ENCODE data around the gene LRRC23.

Gene LRRC23

GRCh38 chr12:6945613-6946012, 41.0 kb downstream of the LRRC23 start:
- no peaks in the 10 kb centered on the region for H3K36me3 ChIP-seq (ENCODE audit: insufficient read depth, low read length)
- H2AFZ ChIP-seq (ENCODE audit: low read length) = no peak overlapping the region
- H3K27ac ChIP-seq (ENCODE audit: low read depth, low read length, poor library complexity, severe bottlenecking) = peak overlapping the region; percentile 91
- no peaks in the 10 kb centered on the region for H3K27me3 ChIP-seq (ENCODE audit: insufficient read depth, low read length)
- no peaks in the 10 kb centered on the region for H3K79me2 ChIP-seq (ENCODE audit: insufficient read depth, low read length)
- H4K20me1 ChIP-seq (ENCODE audit: insufficient read depth, low read length) = no peaks in the 10 kb centered on the region
- H3K4me1 ChIP-seq (ENCODE audit: insufficient read depth, low read length, severe bottlenecking) = peaks cover 41% of the 10 kb centered on the region
- H3K4me2 ChIP-seq (ENCODE audit: low read length) = peak overlapping the region; percentile 91
- H3K9me2 ChIP-seq (ENCODE audit: low read depth, low read length) = no peaks in the 10 kb centered on the region
- TF ChIP-seq EZH2 (IDR thresholded peaks at IDR 0.05; ENCODE audit: borderline replicate concordance, low read length) = no peak
- TF ChIP-seq, protein P1, sequence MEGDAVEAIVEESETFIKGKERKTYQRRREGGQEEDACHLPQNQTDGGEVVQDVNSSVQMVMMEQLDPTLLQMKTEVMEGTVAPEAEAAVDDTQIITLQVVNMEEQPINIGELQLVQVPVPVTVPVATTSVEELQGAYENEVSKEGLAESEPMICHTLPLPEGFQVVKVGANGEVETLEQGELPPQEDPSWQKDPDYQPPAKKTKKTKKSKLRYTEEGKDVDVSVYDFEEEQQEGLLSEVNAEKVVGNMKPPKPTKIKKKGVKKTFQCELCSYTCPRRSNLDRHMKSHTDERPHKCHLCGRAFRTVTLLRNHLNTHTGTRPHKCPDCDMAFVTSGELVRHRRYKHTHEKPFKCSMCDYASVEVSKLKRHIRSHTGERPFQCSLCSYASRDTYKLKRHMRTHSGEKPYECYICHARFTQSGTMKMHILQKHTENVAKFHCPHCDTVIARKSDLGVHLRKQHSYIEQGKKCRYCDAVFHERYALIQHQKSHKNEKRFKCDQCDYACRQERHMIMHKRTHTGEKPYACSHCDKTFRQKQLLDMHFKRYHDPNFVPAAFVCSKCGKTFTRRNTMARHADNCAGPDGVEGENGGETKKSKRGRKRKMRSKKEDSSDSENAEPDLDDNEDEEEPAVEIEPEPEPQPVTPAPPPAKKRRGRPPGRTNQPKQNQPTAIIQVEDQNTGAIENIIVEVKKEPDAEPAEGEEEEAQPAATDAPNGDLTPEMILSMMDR (IDR thresholded peaks at IDR 0.05; ENCODE audit: low read length) = no peak
- no peaks in the 10 kb centered on the region for H3F3A ChIP-seq (ENCODE audit: insufficient read depth, low read length)
- H3K9ac ChIP-seq (ENCODE audit: low read length) = peak overlapping the region; percentile 45
- H3K4me3 ChIP-seq (ENCODE audit: low read depth, low read length, poor library complexity, severe bottlenecking) = peak overlapping the region; percentile 71
- H3K9me3 ChIP-seq (ENCODE audit: low read length) = no peaks in the 10 kb centered on the region

DNA sequence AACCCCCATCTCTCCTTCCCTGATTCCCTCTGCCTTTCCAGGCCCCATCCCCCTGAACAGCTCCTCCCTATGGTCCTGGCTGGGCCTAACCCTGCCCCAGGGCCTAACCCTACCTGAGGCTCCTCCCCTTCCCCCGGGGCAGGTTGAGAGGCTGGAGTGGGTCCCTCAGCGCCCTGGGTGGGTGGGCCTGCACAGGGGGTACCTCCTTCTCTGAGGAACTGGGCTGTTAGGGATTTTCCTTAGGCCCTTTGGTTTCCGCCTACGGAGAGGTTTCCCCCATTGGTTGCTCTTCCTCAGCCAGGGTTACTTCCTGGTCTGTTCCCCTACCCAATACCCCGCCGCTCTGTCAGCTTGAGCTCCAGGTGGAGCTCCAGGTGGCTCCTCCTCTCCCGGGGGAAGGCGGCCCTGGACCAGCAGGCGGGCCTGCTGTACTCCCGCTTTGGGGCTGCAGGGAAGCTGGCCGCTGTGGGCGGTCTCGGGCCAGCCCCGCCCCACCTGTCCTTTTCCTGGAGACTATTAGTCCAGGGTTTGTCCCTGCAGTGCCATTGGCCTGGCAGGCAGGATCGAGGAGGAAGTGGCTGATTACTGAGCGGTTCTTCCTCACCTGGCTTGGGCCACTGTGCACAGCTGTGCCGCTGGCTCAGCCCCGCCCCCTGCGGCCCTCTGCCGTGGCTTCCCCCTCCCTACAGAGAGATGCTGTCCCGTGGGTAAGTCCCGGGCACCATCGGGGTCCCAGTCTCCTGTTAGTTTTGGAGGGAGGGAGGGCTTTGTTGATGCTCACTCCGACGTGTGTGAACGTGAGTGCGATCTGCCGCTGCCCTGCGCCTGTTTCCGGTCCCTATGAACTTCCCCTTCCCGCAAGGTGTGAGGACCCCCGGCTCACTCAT, 41.7 kb downstream of the LRRC23 start:
- H3K4me3 ChIP-seq (ENCODE audit: low read depth, low read length, poor library complexity, severe bottlenecking) = peak overlapping the region; percentile 71
- H3K27me3 ChIP-seq (ENCODE audit: insufficient read depth, low read length) = no peaks in the 10 kb centered on the region
- H3K9me2 ChIP-seq (ENCODE audit: low read depth, low read length) = no peaks in the 10 kb centered on the region
- peaks cover 47% of the 10 kb centered on the region for H3K4me1 ChIP-seq (ENCODE audit: insufficient read depth, low read length, severe bottlenecking)
- no peak overlapping the region for H2AFZ ChIP-seq (ENCODE audit: low read length)
- H3K27ac ChIP-seq (ENCODE audit: low read depth, low read length, poor library complexity, severe bottlenecking) = peak overlapping the region; percentile 91
- H3K36me3 ChIP-seq (ENCODE audit: insufficient read depth, low read length) = no peaks in the 10 kb centered on the region
- no peaks in the 10 kb centered on the region for H3F3A ChIP-seq (ENCODE audit: insufficient read depth, low read length)
- TF ChIP-seq EZH2 (IDR thresholded peaks at IDR 0.05; ENCODE audit: borderline replicate concordance, low read length) = no peak
- TF ChIP-seq, protein P1 (IDR thresholded peaks at IDR 0.05; ENCODE audit: low read length) = no peak
- no peaks in the 10 kb centered on the region for H3K9me3 ChIP-seq (ENCODE audit: low read length)
- no peaks in the 10 kb centered on the region for H3K79me2 ChIP-seq (ENCODE audit: insufficient read depth, low read length)
- peak overlapping the region; percentile 45 for H3K9ac ChIP-seq (ENCODE audit: low read length)
- H4K20me1 ChIP-seq (ENCODE audit: insufficient read depth, low read length) = no peaks in the 10 kb centered on the region
- peak overlapping the region; percentile 91 for H3K4me2 ChIP-seq (ENCODE audit: low read length)

DNA sequence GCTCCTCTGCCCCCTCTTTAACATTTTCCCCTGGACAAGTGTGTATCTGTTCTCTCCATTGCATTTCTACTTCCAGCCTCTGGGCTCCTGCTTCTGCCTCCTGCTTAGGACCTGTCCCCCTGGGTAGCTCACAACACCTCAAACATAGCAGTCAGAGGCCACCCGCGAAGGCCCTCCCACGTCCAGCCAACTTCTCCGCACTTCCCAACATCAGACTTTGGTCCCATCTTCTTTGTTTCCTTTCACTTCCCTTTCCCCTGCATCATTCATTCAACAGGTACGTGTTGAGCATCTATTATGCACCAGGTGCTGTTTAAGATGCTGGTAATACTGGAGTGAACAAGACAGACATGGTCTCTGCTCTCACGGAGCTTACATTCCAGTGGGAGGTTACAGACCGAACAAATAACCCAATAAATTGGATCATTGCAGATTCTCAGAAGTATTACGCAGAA, 42.3 kb downstream of the LRRC23 start:
- Histone ChIP-seq H3K36me3 (ENCODE audit: insufficient read depth, low read length) (no peaks in the 10 kb centered on the region), H3K27ac (ENCODE audit: low read depth, low read length, poor library complexity, severe bottlenecking) (peak overlapping the region; percentile 91), H3F3A (ENCODE audit: insufficient read depth, low read length) (no peaks in the 10 kb centered on the region), H4K20me1 (ENCODE audit: insufficient read depth, low read length) (no peaks in the 10 kb centered on the region), H3K79me2 (ENCODE audit: insufficient read depth, low read length) (no peaks in the 10 kb centered on the region), H3K9me3 (ENCODE audit: low read length) (no peaks in the 10 kb centered on the region), H3K27me3 (ENCODE audit: insufficient read depth, low read length) (no peaks in the 10 kb centered on the region), H2AFZ (ENCODE audit: low read length) (no peak overlapping the region), H3K4me3 (ENCODE audit: low read depth, low read length, poor library complexity, severe bottlenecking) (peak overlapping the region; percentile 71), H3K4me2 (ENCODE audit: low read length) (peak overlapping the region; percentile 91; the same call in 1 of the 2 replicates), H3K9ac (ENCODE audit: low read length) (no peak overlapping the region), H3K4me1 (ENCODE audit: insufficient read depth, low read length, severe bottlenecking) (peaks cover 54% of the 10 kb centered on the region), H3K9me2 (ENCODE audit: low read depth, low read length) (no peaks in the 10 kb centered on the region)
- no peak for TF ChIP-seq EZH2 (IDR thresholded peaks at IDR 0.05; ENCODE audit: borderline replicate concordance, low read length)
- TF ChIP-seq, protein P1 (IDR thresholded peaks at IDR 0.05; ENCODE audit: low read length) = no peak
